ENCODE measurements around the gene ESM1.

GRCh38 chr5:54944364-54944763 is 41.0 kb downstream of the ESM1 start:
- TF ChIP-seq EZH2 (IDR thresholded peaks at IDR 0.05; ENCODE audit: borderline replicate concordance, insufficient read depth, low read depth, low read length, poor library complexity, severe bottlenecking) (no peak), CTCF (IDR thresholded peaks at IDR 0.05) (peak; percentile 65)
